Vagina (tissue), 2 donors: ENCODE measurements around the gene RFX1.

Experiments used
- POLR2A ChIP-seq, 2 donors: fragments of 450-650 bp; IDR thresholded peaks; one replicate each; pipeline ENCODE4 v1.6.1; 2017; ENCODE audit warnings: antibody characterized with exemption in 2 of 2, mild to moderate bottlenecking in 2 of 2, moderate library complexity in 2 of 2
- POLR2AphosphoS5 ChIP-seq, 2 donors: sonication (generic); formaldehyde crosslinking; IDR thresholded peaks; one replicate each; pipeline ENCODE4 v1.9.0; 2017; ENCODE audit warnings: antibody characterized with exemption in 2 of 2, mild to moderate bottlenecking in 2 of 2, low read depth in 1 of 2; ENCODE audit not compliant: insufficient read depth in 1 of 2
- TF ChIP-seq, protein P1 (sequence below), 3 experiments: fragments of 450-650 bp in 2 of 3; fragments of 200-600 bp in 1 of 3; sonication (generic) in 1 of 3; IDR thresholded peaks; one replicate each; pipeline ENCODE4 v1.5.1; 2017 to 2019; ENCODE audit warnings: antibody characterized with exemption in 3 of 3, mild to moderate bottlenecking in 2 of 3, moderate library complexity in 2 of 3

DNA sequence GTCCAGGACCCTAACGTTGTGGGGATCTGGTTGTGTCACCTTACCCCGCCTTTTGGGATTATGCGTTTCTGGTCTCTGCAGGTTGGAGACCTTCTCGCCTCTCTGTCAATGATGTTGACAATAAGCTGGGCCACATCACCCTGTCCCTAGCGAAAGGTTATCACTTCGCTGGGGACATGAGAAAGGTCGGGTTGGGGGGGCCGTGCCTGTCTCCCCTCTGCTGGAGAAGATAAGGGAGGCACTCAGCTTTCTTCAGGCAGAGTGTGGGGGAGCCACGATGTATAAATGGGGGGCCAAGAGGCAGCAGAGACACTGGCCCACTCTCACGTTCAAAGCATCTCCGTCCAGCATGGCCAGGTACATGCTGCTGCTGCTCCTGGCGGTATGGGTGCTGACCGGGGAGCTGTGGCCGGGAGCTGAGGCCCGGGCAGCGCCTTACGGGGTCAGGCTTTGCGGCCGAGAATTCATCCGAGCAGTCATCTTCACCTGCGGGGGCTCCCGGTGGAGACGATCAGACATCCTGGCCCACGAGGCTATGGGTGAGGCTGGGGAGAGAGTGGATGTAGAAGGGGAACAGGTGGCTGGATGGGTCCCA, 21.8 kb upstream of the RFX1 start, which contains the start of gene RLN3:
- TF ChIP-seq, protein P1, sequence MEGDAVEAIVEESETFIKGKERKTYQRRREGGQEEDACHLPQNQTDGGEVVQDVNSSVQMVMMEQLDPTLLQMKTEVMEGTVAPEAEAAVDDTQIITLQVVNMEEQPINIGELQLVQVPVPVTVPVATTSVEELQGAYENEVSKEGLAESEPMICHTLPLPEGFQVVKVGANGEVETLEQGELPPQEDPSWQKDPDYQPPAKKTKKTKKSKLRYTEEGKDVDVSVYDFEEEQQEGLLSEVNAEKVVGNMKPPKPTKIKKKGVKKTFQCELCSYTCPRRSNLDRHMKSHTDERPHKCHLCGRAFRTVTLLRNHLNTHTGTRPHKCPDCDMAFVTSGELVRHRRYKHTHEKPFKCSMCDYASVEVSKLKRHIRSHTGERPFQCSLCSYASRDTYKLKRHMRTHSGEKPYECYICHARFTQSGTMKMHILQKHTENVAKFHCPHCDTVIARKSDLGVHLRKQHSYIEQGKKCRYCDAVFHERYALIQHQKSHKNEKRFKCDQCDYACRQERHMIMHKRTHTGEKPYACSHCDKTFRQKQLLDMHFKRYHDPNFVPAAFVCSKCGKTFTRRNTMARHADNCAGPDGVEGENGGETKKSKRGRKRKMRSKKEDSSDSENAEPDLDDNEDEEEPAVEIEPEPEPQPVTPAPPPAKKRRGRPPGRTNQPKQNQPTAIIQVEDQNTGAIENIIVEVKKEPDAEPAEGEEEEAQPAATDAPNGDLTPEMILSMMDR (IDR thresholded peaks at IDR 0.05), result no peak
- no peak for TF ChIP-seq POLR2AphosphoS5 (IDR thresholded peaks at IDR 0.05; ENCODE audit: insufficient read depth in 1 of 2, low read depth in 1 of 2)
- TF ChIP-seq POLR2A (IDR thresholded peaks at IDR 0.05), result no peak
